ENCODE results near the gene MAP2K6. TPM values are rescaled to one million over a fixed set of nuclear protein-coding genes. Genes with fewer than 3 reads are reported as not detected.

Gene MAP2K6
- polyA plus RNA-seq, 1 of the 3 experiments (the other 2 are of a cell fraction): 6.7 TPM

- Histone ChIP-seq H3K9me3 (no peaks in the 10 kb centered on the region), H3K36me3 (replicated peaks in 1 of 2; ENCODE audit: control insufficient read depth in 1 of 2, insufficient read depth in 2 of 2, low read length in 1 of 2) (no peaks in the 10 kb centered on the region), H2AFZ (ENCODE audit: low read depth) (no peak overlapping the region), H3K27ac (ENCODE audit: low read depth in 2 of 2, low read length in 1 of 2) (no peak overlapping the region), H3K79me2 (ENCODE audit: insufficient read depth) (no peaks in the 10 kb centered on the region), H3K27me3 (ENCODE audit: insufficient read depth) (no peaks in the 10 kb centered on the region), H3K9ac (no peak overlapping the region), H3K9me2 (no peaks in the 10 kb centered on the region), H3K4me1 (ENCODE audit: control insufficient read depth in 1 of 2, insufficient read depth in 2 of 2, low read depth in 1 of 2, low read length in 1 of 2) (no peaks in the 10 kb centered on the region), H3K4me2 (no peak overlapping the region), H3K4me3 (ENCODE audit: low read depth in 2 of 2, low read length in 1 of 2) (no peak overlapping the region), H4K20me1 (ENCODE audit: insufficient read depth) (no peaks in the 10 kb centered on the region), H3F3A (replicated peaks; ENCODE audit: insufficient read depth) (no peaks in the 10 kb centered on the region)
- POLR2A ChIA-PET: no interaction called here
- no peak for DNase-seq
- CTCF ChIA-PET: interaction anchor here (0.6 to 4.0 kb wide), 3 partner anchors 12 to 433 kb away, joined by 3 to 48 read pairs (median 3); no protein-coding TSS in a partner anchor
- TF ChIP-seq CHD2 (IDR thresholded peaks at IDR 0.05; ENCODE audit: low read length, partially characterized antibody) (no peak), RFX5 (IDR thresholded peaks at IDR 0.05; ENCODE audit: low read length) (no peak), FOXM1 (IDR thresholded peaks at IDR 0.05; ENCODE audit: low read depth) (no peak), POLR2AphosphoS5 (IDR thresholded peaks at IDR 0.05; ENCODE audit: low read depth, low read length) (no peak), USF1 (IDR thresholded peaks at IDR 0.05; ENCODE audit: borderline replicate concordance, low read depth) (no peak), REST (IDR thresholded peaks at IDR 0.05; ENCODE audit: low read depth, low read length) (no peak), IRF3 (IDR thresholded peaks at IDR 0.05; ENCODE audit: low read depth, low read length) (no peak), RCOR1 (IDR thresholded peaks at IDR 0.05; ENCODE audit: low read length) (no peak)
- 78% methylated on average over 7 of the region's 7 CpGs for WGBS (ENCODE audit: low lambda C conversion rate)
Observed at GRCh38 chr17:69511250-69511649, 96.8 kb downstream of the MAP2K6 start.

GRCh38 chr17:69512946-69513345 is 98.4 kb downstream of the MAP2K6 start:
- Histone ChIP-seq H3F3A (replicated peaks; ENCODE audit: insufficient read depth) (no peaks in the 10 kb centered on the region), H3K9me2 (no peaks in the 10 kb centered on the region), H3K4me3 (ENCODE audit: low read depth in 2 of 2, low read length in 1 of 2) (no peak overlapping the region), H3K27me3 (ENCODE audit: insufficient read depth) (no peaks in the 10 kb centered on the region), H3K36me3 (replicated peaks in 1 of 2; ENCODE audit: control insufficient read depth in 1 of 2, insufficient read depth in 2 of 2, low read length in 1 of 2) (no peaks in the 10 kb centered on the region), H3K4me2 (no peak overlapping the region), H3K4me1 (ENCODE audit: control insufficient read depth in 1 of 2, insufficient read depth in 2 of 2, low read depth in 1 of 2, low read length in 1 of 2) (no peaks in the 10 kb centered on the region), H3K79me2 (ENCODE audit: insufficient read depth) (no peaks in the 10 kb centered on the region), H3K9me3 (no peaks in the 10 kb centered on the region), H4K20me1 (ENCODE audit: insufficient read depth) (no peaks in the 10 kb centered on the region), H3K27ac (ENCODE audit: low read depth in 2 of 2, low read length in 1 of 2) (no peak overlapping the region), H2AFZ (ENCODE audit: low read depth) (no peak overlapping the region), H3K9ac (no peak overlapping the region)
- ChIA-PET CTCF (interaction anchor here (0.8 to 4.0 kb wide), 4 partner anchors 11 to 56 kb away, joined by 3 to 48 read pairs (median 3); no protein-coding TSS in a partner anchor), POLR2A (no interaction called here)
- no peak for TF ChIP-seq MXI1 (IDR thresholded peaks at IDR 0.05; ENCODE audit: low read depth, low read length)
- no peak for TF ChIP-seq FOXJ3 (CRISPR knock-in tag; IDR thresholded peaks at IDR 0.05)
- TF ChIP-seq GABPA (IDR thresholded peaks at IDR 0.05; ENCODE audit: low read depth): no peak
- TF ChIP-seq TAF1 (IDR thresholded peaks at IDR 0.05; ENCODE audit: borderline replicate concordance, low read depth, low read length): no peak
- no peak for TF ChIP-seq MEF2A (IDR thresholded peaks at IDR 0.05; ENCODE audit: borderline replicate concordance, low read depth)
- TF ChIP-seq TEAD4 (IDR thresholded peaks at IDR 0.05; ENCODE audit: borderline replicate concordance, insufficient read depth): no peak
- no peak for TF ChIP-seq RXRA (IDR thresholded peaks at IDR 0.05; ENCODE audit: borderline replicate concordance, low read depth)
- TF ChIP-seq SMC3 (IDR thresholded peaks at IDR 0.05; ENCODE audit: low read depth, low read length): no peak
- no peak for TF ChIP-seq FOSL2 (IDR thresholded peaks at IDR 0.05; ENCODE audit: borderline replicate concordance, low read depth)
- TF ChIP-seq EP300 (IDR thresholded peaks at IDR 0.05; ENCODE audit: borderline replicate concordance in 1 of 2, low read depth in 1 of 2, low read length in 1 of 2): no peak
- no peak for TF ChIP-seq NFIC (IDR thresholded peaks at IDR 0.05; ENCODE audit: borderline replicate concordance)
- DNase-seq: no peak
- WGBS (ENCODE audit: low lambda C conversion rate): 88% methylated on average over 5 of the region's 5 CpGs
